PC-9 (cell line): ENCODE results near the gene GPER1.

Source experiments
- EZH2 ChIP-seq: fragments of 200-600 bp; sonication (generic); IDR thresholded peaks from 2 replicates; pipeline ENCODE4 v1.8.0; 2017; ENCODE audit warnings: antibody characterized with exemption, low read depth
- TF ChIP-seq, protein P1 (sequence below): fragments of 200-600 bp; sonication (generic); conservative IDR thresholded peaks from 2 replicates; pipeline ENCODE4 v1.6.1; 2017; ENCODE audit warnings: mixed run types, antibody characterized with exemption, mild to moderate bottlenecking, moderate library complexity

DNA sequence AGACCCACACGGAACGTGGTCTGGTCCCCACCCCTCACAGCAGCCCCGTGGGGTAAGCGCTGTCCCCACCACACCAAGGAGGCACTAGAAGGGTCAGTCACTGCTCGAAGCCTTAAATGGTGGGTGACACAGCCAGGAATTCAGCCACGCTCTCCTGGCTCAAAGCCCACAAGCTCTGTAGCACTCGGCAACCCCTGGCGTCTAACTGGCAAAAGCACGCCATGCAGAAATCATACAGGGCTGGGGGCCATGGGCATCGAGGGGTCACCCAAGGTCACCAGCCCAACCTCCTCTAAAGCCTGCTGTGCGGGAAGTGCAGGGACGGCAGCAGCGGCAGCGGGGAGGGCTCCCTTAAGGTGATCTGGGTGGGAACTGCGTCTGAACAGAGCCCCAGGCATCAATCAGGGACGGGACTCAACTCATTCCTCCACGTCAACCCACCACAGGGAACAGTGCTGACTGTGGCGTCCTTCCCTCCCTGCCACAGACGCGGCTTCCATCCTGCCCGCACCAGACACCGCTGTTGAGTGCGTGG is 7.8 kb downstream of the GPER1 start:
- TF ChIP-seq, protein P1, sequence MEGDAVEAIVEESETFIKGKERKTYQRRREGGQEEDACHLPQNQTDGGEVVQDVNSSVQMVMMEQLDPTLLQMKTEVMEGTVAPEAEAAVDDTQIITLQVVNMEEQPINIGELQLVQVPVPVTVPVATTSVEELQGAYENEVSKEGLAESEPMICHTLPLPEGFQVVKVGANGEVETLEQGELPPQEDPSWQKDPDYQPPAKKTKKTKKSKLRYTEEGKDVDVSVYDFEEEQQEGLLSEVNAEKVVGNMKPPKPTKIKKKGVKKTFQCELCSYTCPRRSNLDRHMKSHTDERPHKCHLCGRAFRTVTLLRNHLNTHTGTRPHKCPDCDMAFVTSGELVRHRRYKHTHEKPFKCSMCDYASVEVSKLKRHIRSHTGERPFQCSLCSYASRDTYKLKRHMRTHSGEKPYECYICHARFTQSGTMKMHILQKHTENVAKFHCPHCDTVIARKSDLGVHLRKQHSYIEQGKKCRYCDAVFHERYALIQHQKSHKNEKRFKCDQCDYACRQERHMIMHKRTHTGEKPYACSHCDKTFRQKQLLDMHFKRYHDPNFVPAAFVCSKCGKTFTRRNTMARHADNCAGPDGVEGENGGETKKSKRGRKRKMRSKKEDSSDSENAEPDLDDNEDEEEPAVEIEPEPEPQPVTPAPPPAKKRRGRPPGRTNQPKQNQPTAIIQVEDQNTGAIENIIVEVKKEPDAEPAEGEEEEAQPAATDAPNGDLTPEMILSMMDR, result no peak
- no peak for TF ChIP-seq EZH2
